ENCODE measurements around the gene DCD.
"Not testable (repeated sequence)": the region's sequence is repeated elsewhere in the genome, so short reads cannot be mapped to it uniquely, and the experiment has no call there.

DCD gene

GRCh38 chr12:54650889-54651288 lies 2.7 kb upstream of the DCD start:
- no peak for DNase-seq

DNA sequence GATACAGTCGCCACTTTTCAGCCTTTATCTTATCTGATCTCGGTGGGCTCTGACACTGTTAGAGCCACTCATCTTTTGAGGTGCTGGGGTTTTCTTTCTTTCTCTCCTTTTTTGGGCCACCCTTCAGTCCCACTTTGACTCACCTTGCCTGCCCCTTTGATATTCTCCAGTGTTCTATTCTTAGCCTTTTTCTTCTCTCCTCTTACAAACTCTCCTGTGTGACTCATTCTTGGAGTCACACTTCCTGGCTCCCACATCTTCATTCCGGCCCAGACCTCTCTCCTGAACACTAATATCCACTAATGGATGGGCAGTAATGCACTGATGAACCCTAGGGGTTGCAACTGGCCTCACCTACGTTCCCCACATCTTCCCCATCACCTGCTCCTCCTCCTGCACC lies 2.2 kb upstream of the DCD start:
- no peak for DNase-seq

DNA sequence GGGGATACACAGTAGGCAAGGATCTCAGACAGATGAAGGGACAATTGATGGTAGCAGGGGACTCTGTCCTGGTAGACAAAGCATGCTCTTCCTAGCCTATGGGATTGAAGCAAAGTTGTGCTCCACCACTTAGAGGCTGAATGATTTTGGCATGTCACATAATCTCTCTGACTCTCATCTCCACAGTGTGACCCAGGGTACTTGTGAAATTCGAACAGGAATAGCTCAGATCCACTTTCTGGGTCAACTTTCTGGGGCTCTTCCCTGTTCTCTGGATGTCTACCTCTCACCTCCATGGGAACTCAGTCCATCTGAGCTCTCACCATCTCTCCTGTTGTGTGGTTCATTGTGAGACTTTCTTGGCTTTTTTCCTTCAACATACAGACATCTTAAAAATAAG lies 1.7 kb upstream of the DCD start:
- DNase-seq: no peak

DNA sequence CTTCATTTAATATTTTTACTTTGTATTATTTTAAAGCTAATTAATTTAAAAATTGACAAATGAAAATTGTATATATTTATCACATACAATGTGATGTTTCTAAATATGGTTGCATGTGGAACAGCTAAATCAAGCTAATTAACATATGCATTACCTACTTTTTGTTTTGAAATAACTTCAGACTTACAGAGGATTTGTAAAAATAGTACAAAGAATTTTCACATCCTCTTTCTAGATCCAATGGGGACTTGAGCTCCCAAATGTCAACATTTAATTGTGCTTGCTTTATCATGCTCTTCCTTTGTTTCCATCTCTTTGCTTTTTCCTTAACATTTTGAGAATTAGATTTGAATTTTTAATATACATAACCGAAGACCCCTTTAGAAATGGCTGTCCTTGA lies 6.6 kb downstream of the DCD start:
- DNase-seq: no peak

DNA sequence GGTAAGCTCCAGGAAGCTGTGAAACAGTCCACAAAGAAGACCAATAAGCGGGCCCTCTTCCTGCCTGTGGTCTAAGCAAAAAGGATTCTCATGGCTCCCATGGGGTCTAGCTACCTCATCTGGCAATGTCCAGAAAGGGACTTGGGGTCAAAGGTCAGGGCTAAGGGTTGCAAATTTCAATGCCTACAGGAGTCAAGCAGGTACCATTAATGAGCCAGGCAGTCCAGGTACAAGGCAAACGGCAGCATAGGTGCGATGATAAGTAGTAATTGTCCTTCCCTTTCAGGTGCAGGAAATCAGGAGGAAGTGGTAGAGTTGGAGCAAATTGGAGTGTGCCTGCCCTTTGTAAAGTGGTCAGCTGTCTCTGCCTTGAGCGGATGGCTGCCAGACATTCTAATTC lies 7.1 kb downstream of the DCD start:
- no peak for DNase-seq

GRCh38 chr12:54639112-54639511 lies 9.1 kb downstream of the DCD start:
- not testable (repeated sequence) for DNase-seq

GRCh38 chr12:54634795-54635194 lies 13.4 kb downstream of the DCD start, which contains the start of gene LACRT:
Gene LACRT, minus strand, starts transcription at chr12:54634895. Its CDS starts 54 bp downstream, at chr12:54634841.
- no peak for DNase-seq

GRCh38 chr12:54631988-54632728 lies 16.0 kb downstream of the DCD start:
- no peak for DNase-seq

GRCh38 chr12:54631551-54631950 lies 16.6 kb downstream of the DCD start:
- DNase-seq: no peak

- DNase-seq: no peak
These were observed 18.2 kb downstream of the DCD start for GRCh38 chr12:54629925-54630324.

DNA sequence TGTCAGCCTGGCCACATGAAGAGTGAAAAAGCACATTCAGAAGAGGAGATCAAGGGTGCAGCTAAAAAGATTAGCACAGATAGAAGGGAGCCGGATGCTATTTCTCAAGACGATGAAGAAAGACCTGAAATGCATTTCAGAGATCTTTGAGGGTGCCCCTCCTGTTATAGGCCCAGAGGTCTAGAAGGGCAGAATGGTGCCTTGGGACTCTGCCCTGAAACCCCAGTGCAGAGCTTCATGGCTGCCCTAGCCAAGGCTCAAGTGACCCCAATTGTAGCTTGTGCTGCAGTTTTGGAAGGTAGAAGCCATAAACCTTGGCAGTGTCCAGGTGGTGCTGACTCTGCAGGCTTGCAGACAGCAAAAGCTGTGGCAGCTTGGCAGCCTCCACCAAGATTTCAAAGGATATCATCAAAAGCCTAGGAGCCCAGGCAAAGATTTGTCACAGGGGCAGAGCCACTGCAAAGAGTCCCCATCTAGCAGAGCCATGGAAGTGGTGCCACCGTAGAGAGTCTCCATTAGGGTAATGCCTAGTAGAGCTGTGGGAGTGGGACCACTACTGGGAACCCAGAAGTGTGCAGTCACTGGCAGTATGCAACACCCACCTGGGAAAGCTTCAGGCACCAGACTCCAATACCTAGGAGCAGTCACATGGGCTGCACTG lies 19.8 kb downstream of the DCD start:
- no peak for DNase-seq

DNA sequence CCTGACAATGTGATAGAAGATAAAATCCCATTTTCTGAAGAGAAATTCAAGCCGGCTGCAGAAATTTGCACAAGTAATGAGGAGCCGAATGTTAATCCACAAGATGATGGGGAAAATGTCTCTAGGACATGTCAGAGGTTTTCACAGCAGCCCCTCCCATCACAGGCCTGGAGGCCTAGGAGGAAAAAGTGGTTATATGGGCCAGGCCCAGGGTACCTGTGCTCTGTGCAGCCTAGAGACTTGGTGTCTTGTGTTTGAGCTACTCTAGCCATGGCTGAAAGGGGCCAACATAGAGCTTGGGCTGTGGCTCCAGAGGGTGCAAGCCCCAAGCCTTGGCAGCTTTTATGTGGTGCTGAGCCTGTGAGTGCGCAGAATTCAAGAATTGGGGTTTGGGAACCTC lies 20.9 kb downstream of the DCD start:
- no peak for DNase-seq

- DNase-seq: no peak
These were observed 22.6 kb downstream of the DCD start for GRCh38 chr12:54625598-54625997.

DNA sequence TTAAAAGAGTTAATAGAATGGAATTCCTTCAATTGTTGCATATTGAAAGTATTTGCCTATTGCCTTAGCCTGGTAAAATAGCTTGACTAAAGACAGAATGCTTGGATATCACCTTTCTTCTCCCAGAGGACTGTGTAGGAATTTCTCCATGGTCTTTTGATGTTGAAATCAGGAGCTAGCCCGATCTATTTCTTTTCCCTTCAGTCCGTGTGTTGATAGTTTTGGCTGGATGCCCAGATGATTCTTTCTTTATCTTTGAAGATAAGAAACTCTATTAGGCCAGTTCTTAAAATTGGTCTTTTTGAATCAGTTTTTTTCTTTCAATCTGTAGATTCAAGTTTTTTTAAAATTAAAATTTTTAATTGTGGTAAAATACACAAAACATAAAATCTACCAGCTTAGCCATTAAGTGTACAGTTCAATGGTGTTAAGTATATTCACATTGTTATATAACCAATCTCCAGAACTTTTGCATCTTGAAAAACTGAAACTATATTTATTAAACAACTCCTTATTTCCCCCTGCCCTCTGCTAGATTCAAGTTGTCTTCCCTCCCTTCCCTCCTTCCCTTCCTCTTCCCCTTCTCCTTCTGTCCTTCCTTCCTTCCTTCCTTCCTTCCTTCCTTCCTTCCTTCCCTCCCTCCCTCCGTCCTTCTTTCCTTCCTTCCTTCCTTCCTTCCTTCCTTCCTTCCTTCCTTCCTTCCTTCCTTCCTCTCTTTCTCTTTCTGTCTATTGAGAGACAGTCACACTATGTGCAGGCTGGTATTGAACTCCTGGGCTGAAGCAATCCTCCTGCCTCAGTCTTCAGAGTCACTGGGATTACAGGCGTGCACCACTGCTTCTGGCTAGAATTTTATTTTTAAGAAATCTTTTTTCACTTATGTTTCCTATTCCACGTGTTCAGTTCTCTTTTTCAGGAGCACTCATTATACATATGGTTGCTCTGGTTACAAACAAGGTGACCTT lies 23.6 kb downstream of the DCD start:
- no peak for DNase-seq

- no peak for DNase-seq
These were observed 25.5 kb downstream of the DCD start for GRCh38 chr12:54622463-54623183.

GRCh38 chr12:54616933-54617680 lies 31.1 kb downstream of the DCD start:
- DNase-seq: no peak

DNA sequence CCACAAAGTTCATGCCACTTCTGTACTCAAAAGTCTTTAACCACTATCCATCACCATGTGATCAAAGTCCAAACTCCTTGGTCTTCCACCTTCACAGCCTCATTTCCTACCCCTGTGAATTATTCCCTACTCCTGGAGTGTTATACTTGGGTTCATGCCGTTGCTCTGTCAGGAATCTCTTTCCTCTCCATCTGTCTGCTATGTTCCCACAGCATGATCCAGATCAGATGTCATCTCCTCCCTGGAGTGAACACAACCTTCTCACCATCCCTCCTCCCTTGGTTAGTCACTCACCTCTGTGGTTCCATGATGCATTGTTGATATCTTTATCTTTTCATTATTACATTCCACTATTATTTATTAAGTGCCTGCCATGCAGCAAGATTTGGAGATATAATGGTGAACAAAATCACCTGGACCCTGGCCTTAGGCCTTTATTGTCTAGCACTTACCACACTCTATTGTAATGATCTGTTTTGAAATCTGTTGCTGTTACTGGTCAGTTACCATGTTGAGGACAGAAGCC lies 35.9 kb downstream of the DCD start:
- DNase-seq: no peak

DNA sequence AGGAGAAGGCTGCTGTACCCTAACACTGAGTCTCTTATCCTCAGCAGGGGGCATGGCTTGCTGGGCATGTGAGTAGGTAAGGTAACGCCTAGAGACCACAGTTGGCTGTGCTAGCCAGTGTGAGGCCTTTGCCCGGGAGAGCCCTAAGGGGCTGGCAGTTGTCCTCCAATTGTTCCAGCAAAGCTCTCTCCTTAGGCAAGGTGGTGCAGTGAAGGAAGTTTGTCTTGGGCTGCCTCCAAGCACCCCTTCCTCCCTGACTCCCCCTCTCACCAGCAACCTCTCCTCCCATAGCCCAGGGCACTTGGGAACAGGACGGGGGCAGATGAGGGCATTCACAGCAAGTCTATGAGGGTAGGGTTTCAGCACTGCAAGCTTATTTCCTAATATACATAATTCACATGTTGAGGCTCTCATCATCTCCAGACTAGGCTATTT lies 36.4 kb downstream of the DCD start:
- DNase-seq: no peak

- DNase-seq: no peak
These were observed 39.4 kb downstream of the DCD start for GRCh38 chr12:54608769-54609168.

- DNase-seq: no peak
These were observed 40.0 kb downstream of the DCD start for GRCh38 chr12:54608156-54608555.

DNA sequence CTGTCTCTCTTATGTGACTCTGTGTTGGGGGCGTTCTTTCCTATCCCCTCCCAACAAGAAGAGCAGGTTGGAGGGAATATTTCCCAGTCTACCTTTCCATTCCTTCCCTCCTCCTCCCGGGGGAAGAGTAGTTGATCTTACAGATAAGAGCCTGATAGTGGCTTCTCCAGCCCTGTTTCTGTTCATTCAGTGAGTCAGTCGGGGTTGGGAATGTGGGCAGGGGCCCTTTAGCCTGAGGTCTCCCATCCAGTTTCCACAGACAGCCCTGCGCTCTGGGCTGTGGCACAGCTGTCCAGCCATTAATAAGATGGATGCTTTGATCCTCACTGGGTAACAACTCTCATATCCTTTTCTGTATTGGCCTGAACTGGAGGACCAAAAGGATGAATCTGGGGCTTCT lies 41.6 kb downstream of the DCD start:
- no peak for DNase-seq
